ENCODE measurements around the gene C1orf210. TPM values are rescaled to one million over a fixed set of nuclear protein-coding genes. Genes with fewer than 3 reads are reported as not detected.

The C1orf210 gene
- total RNA-seq, 1 donor from 2014 or later, result not detected

GRCh38 chr1:43265431-43265830 is 19.9 kb downstream of the C1orf210 start:
- ATAC-seq, result no peak
- no peak for DNase-seq (ENCODE audit: missing footprints)
- intact Hi-C loops (cut with DNase I), result no loop called here

DNA sequence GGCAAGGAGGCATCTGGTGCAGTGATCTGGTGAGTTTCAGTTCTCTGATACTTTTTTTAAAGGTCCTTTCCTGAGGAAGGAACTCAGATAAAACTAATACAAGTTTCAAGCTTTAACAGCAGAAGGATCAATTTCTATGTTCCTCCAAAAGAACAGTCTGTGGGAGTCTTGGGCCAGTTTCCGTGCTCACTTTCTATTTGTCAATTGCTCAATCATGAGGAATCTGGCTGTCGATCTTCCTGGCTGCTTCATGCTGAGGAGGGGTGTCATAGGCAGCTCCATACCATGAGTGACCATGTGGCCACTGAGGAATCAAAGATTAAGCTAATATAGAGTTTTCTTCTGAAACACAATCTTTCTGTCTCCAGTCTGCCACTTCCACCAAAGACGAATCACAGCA is 27.0 kb downstream of the C1orf210 start:
- DNase-seq (ENCODE audit: missing footprints), result no peak
- no peak for ATAC-seq
- intact Hi-C loops (cut with DNase I), result loop anchor here (5.0 kb wide), 2 partner anchors 49 to 84 kb away; no protein-coding TSS in a partner anchor

GRCh38 chr1:43256675-43257570 is 28.5 kb downstream of the C1orf210 start:
- intact Hi-C loops (cut with DNase I), result loop anchor here (5.0 kb wide), 2 partner anchors 50 to 85 kb away; no protein-coding TSS in a partner anchor
- peak; percentile 53 for ATAC-seq
- no peak for DNase-seq (ENCODE audit: missing footprints)

DNA sequence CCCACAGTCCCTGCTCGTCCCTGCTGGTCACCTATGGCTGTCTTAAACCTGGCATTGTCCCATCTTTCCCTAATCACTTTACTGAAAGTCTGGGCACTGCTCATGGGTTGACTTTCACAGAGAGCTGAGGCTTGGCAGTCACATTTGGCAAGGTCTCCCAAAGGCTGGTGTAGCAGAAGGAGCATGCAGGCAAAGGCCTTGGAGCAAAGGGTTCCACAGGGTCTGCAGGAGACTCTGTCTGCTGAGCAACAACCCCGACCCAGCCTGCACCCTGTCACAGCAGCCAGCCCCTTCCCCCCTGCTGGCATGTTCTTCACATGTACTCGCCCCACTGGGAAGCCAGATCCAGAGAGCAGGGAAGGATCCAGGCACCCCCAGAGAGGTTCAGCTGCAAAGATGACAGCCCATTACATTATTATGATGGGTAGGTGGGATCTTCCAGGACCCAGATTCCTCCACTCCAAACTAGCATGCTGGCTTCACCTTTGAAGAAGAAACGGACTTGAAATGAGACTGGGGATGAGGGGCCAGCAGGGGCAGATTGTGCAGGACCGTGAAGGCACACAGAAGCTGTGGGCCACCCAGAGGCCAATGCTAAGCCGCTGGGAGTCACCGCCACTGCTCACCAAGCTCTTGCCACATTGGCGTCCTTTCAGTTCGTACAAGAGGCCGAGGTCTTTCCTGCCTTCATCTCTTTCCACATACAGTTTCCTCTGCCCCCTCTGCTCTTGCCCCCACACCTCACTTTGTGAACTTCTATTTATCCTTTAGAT is 29.8 kb downstream of the C1orf210 start:
- ATAC-seq (peak; percentile 84), DNase-seq (ENCODE audit: missing footprints) (no peak)

DNA sequence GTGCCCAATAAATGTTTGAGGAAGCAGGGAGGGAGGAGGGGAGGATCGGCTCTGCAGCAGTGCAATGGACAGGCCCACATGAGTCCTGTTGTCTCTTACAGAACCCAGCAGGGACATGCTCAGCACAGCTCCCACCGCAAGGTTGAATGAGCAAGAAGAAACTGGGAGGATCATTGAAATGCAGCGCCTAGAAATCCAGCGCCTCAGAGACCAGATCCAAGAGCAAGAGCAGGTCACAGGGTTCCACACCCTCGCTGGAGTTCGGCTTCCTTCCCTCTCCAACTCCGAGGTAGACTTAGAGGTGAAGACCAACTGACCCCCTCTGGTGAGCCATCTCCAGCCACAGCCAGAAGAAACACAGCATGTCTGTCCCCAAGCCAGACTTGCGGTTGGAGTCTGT is 31.5 kb downstream of the C1orf210 start:
- intact Hi-C loops (cut with DNase I), result no loop called here

More for the DNA sequence above, 29.8 kb downstream of the C1orf210 start:
- intact Hi-C loops (cut with DNase I), result loop anchor here (5.0 kb wide), 2 partner anchors 52 to 87 kb away; no protein-coding TSS in a partner anchor

GRCh38 chr1:43253173-43253572 is 32.2 kb downstream of the C1orf210 start:
- ATAC-seq (no peak), DNase-seq (ENCODE audit: missing footprints) (no peak)
- intact Hi-C loops (cut with DNase I), result no loop called here

More for the DNA sequence above, 31.5 kb downstream of the C1orf210 start:
- ATAC-seq (no peak), DNase-seq (ENCODE audit: missing footprints) (no peak)

DNA sequence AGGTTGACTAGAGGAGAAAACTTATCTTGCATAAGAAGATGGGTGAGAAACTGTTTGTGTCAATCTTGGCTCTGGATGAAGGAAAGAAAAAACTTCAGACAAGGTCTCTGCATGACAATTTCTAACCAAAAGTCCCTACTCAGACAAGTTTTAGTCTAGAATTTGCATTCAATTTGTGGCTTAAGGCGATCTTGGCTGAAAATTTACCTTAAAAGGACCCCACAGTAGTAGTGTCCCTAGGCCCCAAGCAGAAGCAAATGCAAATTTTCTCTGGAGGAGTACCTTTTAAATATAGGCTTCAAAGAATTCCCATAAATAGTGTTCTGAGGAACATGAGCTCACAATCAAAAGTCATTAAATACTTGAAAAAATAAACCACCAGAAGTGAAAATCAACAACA is 33.2 kb downstream of the C1orf210 start:
- intact Hi-C loops (cut with DNase I), result no loop called here
- DNase-seq (ENCODE audit: missing footprints) (no peak), ATAC-seq (no peak)

- ATAC-seq (no peak), DNase-seq (ENCODE audit: missing footprints) (no peak)
- intact Hi-C loops (cut with DNase I), result no loop called here
Measured at GRCh38 chr1:43251024-43251423, 34.4 kb downstream of the C1orf210 start.

GRCh38 chr1:43250351-43250761 is 35.0 kb downstream of the C1orf210 start:
- DNase-seq (ENCODE audit: missing footprints) (no peak), ATAC-seq (no peak)
- intact Hi-C loops (cut with DNase I), result no loop called here

GRCh38 chr1:43247256-43247921 is 38.0 kb downstream of the C1orf210 start:
- no peak for ATAC-seq

DNA sequence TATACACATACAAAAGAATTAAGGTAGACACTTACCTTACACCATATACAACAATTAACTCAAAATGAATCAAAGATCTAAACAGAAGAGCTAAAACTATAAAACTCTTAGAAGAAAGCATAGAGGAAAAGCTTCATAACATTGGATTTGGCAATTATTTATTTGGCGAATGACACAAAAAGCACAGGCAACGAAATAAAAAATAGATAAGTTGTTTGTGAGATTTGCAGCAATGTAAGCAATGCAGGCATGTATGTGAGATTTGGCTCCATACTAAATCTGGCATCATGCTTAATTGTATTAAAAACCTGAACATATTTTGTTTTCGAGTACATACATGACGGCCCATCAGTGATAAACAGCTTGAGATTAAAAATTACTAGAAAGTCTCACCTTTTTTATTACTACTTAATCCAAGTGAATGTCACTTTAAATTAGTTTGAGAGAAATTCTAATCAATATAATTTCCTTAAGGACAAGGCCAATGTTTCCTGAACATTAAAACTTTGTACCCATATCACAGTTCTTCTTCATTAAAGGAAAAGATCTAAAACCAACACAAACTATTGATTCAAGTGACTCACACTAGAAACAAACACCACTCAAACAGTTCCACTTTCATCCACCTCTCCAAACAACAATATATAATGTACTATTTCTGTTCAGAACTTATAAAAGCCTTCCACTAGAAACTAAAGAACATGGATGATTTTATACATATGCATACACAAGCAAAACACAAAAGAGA is 38.7 kb downstream of the C1orf210 start:
- ATAC-seq (no peak), DNase-seq (ENCODE audit: missing footprints) (no peak)
- intact Hi-C loops (cut with DNase I), result no loop called here

More at GRCh38 chr1:43247256-43247921, 38.0 kb downstream of the C1orf210 start:
- no peak for DNase-seq (ENCODE audit: missing footprints)
- intact Hi-C loops (cut with DNase I), result no loop called here

DNA sequence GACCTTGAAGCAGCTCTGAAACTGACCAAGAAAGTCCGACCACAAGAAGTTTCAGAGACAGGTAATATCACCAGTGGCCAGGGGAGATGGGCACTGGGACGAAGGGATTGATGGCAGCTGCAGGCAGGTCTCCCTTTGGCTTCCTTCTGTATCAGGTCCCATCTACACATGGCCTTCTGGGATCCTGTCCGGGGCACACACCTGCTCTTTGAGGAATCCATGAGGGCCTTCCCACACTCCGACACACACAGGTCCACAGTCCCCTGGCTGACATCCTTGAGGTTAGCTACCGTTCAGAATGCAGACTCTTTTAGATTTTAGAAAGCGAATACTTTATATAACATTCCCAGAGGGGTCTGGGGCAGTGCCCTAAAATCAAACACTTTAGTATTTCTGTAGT is 42.1 kb downstream of the C1orf210 start:
- no peak for DNase-seq (ENCODE audit: missing footprints)
- intact Hi-C loops (cut with DNase I), result no loop called here
- ATAC-seq, result no peak

DNA sequence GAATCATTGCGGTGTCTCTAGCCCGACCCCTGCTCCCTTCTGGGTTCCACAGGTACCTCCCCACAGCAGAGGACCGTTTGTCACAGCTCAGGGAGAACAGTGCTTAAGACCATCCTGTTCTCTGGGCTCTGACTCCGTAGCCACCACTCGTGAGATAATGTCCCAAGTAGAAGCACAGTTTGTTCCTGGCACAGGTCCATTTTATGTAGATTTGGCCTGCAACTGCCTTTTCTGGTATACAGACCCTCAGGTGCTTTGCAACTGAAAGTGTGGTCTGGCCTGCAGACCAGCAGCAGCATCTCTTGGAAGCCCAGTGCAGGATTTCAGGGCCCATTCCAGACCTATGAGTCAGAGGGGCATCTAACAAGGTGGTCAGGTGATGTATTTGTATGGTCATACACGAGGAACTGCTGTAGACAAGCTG is 44.0 kb downstream of the C1orf210 start:
- peak; percentile 38 for ATAC-seq
- no peak for DNase-seq (ENCODE audit: missing footprints)
- intact Hi-C loops (cut with DNase I), result no loop called here

DNA sequence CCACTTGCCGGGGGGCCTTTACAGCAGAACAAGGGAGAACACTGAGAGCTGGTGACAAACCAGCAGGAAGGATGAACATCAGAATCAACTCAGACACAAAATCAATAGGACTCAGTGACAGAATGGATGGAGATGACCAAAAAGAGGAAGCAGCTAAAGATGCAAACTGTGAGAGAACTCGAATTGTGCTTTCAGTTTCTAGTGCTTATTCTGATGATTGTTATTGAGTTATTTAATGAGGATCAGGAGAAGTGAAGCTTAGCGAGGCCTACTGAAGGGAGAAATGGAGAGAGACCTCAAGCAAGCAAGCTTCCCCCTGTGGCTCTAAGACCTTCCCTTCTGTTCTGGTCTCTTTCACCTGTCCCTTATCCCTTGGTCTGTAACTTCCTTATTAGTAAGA is 45.9 kb downstream of the C1orf210 start:
- ATAC-seq, result no peak
- DNase-seq (ENCODE audit: missing footprints), result no peak
- intact Hi-C loops (cut with DNase I), result loop anchor here (2.0 kb wide), 4 partner anchors 63 to 143 kb away; partner anchors contain the start of gene CDC20

- DNase-seq (ENCODE audit: missing footprints), result no peak
- peak; percentile 74 for ATAC-seq
- intact Hi-C loops (cut with DNase I), result loop anchor here (2.0 kb wide), 4 partner anchors 64 to 144 kb away; partner anchors contain the start of gene CDC20
Measured at GRCh38 chr1:43238991-43239469, 46.4 kb downstream of the C1orf210 start.

- ATAC-seq (peak; percentile 80), DNase-seq (ENCODE audit: missing footprints) (no peak)
- intact Hi-C loops (cut with DNase I), result loop anchor here (2.0 kb wide), 4 partner anchors 65 to 145 kb away; partner anchors contain the start of gene CDC20
Measured at GRCh38 chr1:43238085-43238484, 47.3 kb downstream of the C1orf210 start.

- no peak for DNase-seq (ENCODE audit: missing footprints)
- intact Hi-C loops (cut with DNase I), result no loop called here
- no peak for ATAC-seq
Measured at GRCh38 chr1:43237121-43237520, 48.3 kb downstream of the C1orf210 start.
